Osteocyte (in vitro differentiated cells): ENCODE measurements around the gene EXOC4. TPM values are rescaled to one million over a fixed set of nuclear protein-coding genes. Genes with fewer than 3 reads are reported as not detected.

Experiments
- DNase-seq: peaks from one replicate; pipeline ENCODE4 v3.0.0; 2021; ENCODE audit warnings: mixed read lengths; ENCODE audit not compliant: unreplicated experiment; ENCODE audit errors: extremely low spot score
- H3K27ac Mint-ChIP-seq: one replicate; pipeline ENCODE4 v1.8.0; 2021; ENCODE audit warnings: mild to moderate bottlenecking, mixed read lengths; ENCODE audit not compliant: unreplicated experiment
- H3K27me3 Mint-ChIP-seq: one replicate; pipeline ENCODE4 v1.8.0; 2021; ENCODE audit warnings: mixed read lengths; ENCODE audit not compliant: unreplicated experiment
- H3K36me3 Mint-ChIP-seq: one replicate; pipeline ENCODE4 v1.8.0; 2021; ENCODE audit warnings: mixed read lengths; ENCODE audit not compliant: unreplicated experiment
- H3K4me1 Mint-ChIP-seq: one replicate; pipeline ENCODE4 v1.8.0; 2021; ENCODE audit warnings: mixed read lengths; ENCODE audit not compliant: unreplicated experiment
- H3K4me3 Mint-ChIP-seq: one replicate; pipeline ENCODE4 v1.8.0; 2021; ENCODE audit warnings: mild to moderate bottlenecking, moderate library complexity, mixed read lengths; ENCODE audit not compliant: unreplicated experiment
- H3K9me3 Mint-ChIP-seq: one replicate; pipeline ENCODE4 v1.8.0; 2021; ENCODE audit warnings: mixed read lengths; ENCODE audit not compliant: unreplicated experiment
- total RNA-seq: library from RNA; stranded (reverse); gene quantifications from 2 replicates; pipeline ENCODE4 v1.2.1, GENCODE V29; 2021
- TF ChIP-seq, protein P1 (sequence below): fragments of 200-600 bp; sonication (generic); IDR thresholded peaks from 2 replicates; pipeline ENCODE4 v1.5.0; 2021; ENCODE audit warnings: antibody characterized with exemption, mild to moderate bottlenecking, moderate library complexity

The EXOC4 gene
- total RNA-seq, 1 donor from 2014 or later: 99.9 TPM

DNA sequence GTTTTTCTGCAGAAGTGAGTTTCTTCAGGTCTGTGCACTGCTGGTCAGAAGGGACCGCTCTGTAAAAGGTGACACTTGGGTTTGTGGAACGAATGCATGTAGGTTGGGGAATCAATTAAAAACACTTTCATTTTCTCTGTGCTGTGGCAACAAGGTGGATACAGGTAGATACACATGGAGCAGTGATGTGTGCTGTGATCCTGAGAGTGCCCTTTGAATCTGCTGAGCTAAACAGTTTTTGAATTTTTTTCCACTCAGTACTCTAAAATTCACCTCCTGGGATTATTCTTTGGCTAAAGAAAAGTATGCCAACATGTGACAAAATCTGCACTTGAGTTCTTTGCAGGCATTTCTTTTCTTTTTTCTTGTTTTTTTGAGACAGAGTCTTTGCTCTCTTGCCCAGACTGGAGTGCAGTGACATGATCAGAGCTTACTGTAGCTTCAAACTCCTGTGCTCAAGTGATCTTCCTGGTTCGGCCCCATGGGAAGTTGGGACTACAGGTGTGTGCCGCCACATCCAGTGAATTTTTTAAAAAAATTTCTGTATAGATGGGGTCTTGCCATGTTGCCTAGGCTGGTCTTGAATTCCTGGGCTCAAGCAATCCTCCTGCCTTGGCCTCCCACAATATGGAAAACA, 338.9 kb downstream of the EXOC4 start:
- H3K36me3 Mint-ChIP-seq: no peaks in the 10 kb centered on the region
- H3K4me1 Mint-ChIP-seq: peaks cover 20% of the 10 kb centered on the region
- peak overlapping the region; percentile 29 for H3K27ac Mint-ChIP-seq
- DNase-seq: no peak
- H3K9me3 Mint-ChIP-seq: no peaks in the 10 kb centered on the region
- H3K4me3 Mint-ChIP-seq: no peak overlapping the region
- TF ChIP-seq, protein P1, sequence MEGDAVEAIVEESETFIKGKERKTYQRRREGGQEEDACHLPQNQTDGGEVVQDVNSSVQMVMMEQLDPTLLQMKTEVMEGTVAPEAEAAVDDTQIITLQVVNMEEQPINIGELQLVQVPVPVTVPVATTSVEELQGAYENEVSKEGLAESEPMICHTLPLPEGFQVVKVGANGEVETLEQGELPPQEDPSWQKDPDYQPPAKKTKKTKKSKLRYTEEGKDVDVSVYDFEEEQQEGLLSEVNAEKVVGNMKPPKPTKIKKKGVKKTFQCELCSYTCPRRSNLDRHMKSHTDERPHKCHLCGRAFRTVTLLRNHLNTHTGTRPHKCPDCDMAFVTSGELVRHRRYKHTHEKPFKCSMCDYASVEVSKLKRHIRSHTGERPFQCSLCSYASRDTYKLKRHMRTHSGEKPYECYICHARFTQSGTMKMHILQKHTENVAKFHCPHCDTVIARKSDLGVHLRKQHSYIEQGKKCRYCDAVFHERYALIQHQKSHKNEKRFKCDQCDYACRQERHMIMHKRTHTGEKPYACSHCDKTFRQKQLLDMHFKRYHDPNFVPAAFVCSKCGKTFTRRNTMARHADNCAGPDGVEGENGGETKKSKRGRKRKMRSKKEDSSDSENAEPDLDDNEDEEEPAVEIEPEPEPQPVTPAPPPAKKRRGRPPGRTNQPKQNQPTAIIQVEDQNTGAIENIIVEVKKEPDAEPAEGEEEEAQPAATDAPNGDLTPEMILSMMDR: no peak
- no peaks in the 10 kb centered on the region for H3K27me3 Mint-ChIP-seq

DNA sequence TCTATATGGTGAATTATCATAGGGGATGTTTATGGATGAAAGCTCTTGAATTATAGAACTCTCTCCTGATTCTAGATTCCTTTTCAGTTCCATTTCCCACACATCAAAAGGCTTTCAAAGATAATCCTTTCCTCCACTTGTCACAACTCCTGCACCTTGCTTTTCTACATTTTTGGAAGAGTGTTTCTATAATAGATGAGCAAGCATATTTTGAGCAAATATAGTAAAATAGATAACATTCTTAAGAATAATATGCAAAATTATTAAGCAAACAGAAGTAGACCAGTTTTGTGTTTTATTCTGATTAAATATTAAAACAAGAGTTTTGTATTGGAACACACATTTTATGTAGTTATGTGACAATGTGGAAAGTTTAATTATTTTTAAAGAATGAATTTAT, 340.7 kb downstream of the EXOC4 start:
- DNase-seq: no peak
- Mint-ChIP-seq H3K27ac (no peak overlapping the region), H3K36me3 (no peaks in the 10 kb centered on the region), H3K9me3 (no peaks in the 10 kb centered on the region), H3K4me3 (no peak overlapping the region), H3K27me3 (no peaks in the 10 kb centered on the region), H3K4me1 (peaks cover 5% of the 10 kb centered on the region)
- TF ChIP-seq, protein P1: no peak

DNA sequence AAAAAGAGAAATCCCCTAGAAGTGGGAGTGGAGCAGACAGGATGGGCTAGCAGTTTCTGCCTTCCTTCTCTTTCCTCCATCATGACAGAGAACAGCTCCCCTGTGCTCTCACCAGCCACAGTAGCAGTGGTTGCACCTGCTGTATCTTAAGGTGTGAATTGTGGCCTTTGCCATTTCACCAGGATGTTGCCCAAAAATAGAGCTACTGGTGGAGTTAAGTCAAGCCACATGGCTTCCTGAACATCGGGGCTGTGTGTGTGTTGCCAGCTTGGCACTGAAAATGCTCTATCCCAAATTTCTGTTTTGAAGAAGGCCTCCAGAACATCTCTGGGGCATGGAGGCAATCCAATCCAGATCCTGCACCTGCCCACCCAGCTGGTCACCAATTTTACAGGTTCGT, 348.7 kb downstream of the EXOC4 start:
- H3K4me1 Mint-ChIP-seq: peaks cover 11% of the 10 kb centered on the region
- TF ChIP-seq, protein P1: no peak
- no peak overlapping the region for H3K4me3 Mint-ChIP-seq
- no peaks in the 10 kb centered on the region for H3K9me3 Mint-ChIP-seq
- DNase-seq: no peak
- no peaks in the 10 kb centered on the region for H3K27me3 Mint-ChIP-seq
- no peaks in the 10 kb centered on the region for H3K36me3 Mint-ChIP-seq
- H3K27ac Mint-ChIP-seq: no peak overlapping the region

DNA sequence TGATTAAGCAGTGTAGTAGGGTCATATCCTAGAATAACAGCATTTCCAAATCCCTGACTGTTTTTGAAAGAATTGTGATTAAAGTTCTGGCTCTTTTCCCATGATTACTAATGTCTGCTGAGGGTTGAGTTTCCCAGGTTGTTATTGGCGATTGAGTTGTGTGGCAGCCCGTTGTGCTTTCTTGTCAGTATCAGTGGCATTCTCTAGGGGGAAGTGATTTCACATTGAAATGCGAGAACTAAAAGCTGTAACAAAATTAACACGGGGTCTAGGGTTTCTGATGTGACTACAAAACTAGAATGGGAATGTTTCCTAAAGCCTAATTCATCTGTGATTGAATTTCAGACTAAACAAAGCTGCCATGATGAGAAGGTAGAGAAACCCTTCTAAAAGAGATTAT, 349.4 kb downstream of the EXOC4 start:
- Mint-ChIP-seq H3K9me3 (no peaks in the 10 kb centered on the region), H3K4me3 (no peak overlapping the region), H3K4me1 (peaks cover 11% of the 10 kb centered on the region), H3K36me3 (no peaks in the 10 kb centered on the region), H3K27ac (no peak overlapping the region), H3K27me3 (no peaks in the 10 kb centered on the region)
- DNase-seq: no peak
- TF ChIP-seq, protein P1: no peak

DNA sequence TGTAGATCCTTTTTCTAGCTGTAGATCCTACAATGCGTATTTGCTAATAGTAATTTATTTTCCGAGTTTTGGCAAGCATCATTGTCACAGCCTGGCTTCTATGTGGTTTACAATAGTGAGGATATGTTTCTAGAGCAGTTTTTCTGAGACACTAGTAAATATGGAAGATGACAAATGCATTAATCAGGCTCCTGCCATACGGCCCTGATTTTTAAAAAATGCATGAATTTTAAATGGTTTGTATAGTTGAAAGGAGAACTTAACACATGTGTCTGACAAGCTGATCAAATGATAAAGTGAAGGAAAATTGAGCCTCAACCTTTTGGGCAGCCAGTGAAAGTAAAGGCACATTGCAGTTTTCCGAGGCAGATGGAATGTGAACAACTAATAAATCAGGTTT, 354.1 kb downstream of the EXOC4 start:
- no peak overlapping the region for H3K27ac Mint-ChIP-seq
- no peak for DNase-seq
- H3K27me3 Mint-ChIP-seq: no peaks in the 10 kb centered on the region
- H3K36me3 Mint-ChIP-seq: no peaks in the 10 kb centered on the region
- no peak overlapping the region for H3K4me3 Mint-ChIP-seq
- H3K4me1 Mint-ChIP-seq: peaks cover 15% of the 10 kb centered on the region
- TF ChIP-seq, protein P1: no peak
- H3K9me3 Mint-ChIP-seq: no peaks in the 10 kb centered on the region
